WTC11 (cell line): ENCODE measurements around the gene TTC21A.

Source experiments
- CTCF ChIP-seq: fragments of 200-600 bp; IDR thresholded peaks from 2 replicates; pipeline ENCODE4 v1.8.0; 2022; ENCODE audit warnings: antibody characterized with exemption
- NFE2L1 ChIP-seq: sonication (generic); formaldehyde crosslinking; IDR thresholded peaks from 2 replicates; pipeline ENCODE4 v1.8.1; 2023; ENCODE audit warnings: missing genetic modification reagents
- NR1H2 ChIP-seq: sonication (generic); formaldehyde crosslinking; IDR thresholded peaks from 2 replicates; pipeline ENCODE4 v1.9.0; 2021; ENCODE audit warnings: mild to moderate bottlenecking, moderate library complexity, missing genetic modification reagents
- STAT6 ChIP-seq: sonication (generic); formaldehyde crosslinking; conservative IDR thresholded peaks from 2 replicates; pipeline ENCODE4 v1.8.1; 2023; ENCODE audit warnings: mild to moderate bottlenecking, low read depth, missing genetic modification reagents, moderate library complexity
- TEAD4 ChIP-seq: sonication (generic); formaldehyde crosslinking; IDR thresholded peaks from 2 replicates; pipeline ENCODE4 v1.8.0; 2022; ENCODE audit warnings: mild to moderate bottlenecking, missing genetic modification reagents
- ZBTB43 ChIP-seq: sonication (generic); formaldehyde crosslinking; IDR thresholded peaks from 2 replicates; pipeline ENCODE4 v1.8.1; 2023; ENCODE audit warnings: mild to moderate bottlenecking, missing genetic modification reagents

- TF ChIP-seq NR1H2 (no peak), STAT6 (no peak), CTCF (no peak), NFE2L1 (CRISPR knock-in tag) (no peak), ZBTB43 (CRISPR knock-in tag) (no peak), TEAD4 (no peak)
These were observed 56.9 kb downstream of the TTC21A start for GRCh38 chr3:39164414-39164813.
